Mesodermal cell (in vitro differentiated cells): ENCODE measurements around the gene ATPAF2.

Source experiments
- H3K27ac ChIP-seq: 2 replicates; pipeline ENCODE4 v1.7.0; 2013; ENCODE audit warnings: mild to moderate bottlenecking, low read depth, low read length, moderate library complexity; ENCODE audit not compliant: severe bottlenecking
- H3K36me3 ChIP-seq: 2 replicates; pipeline ENCODE4 v1.7.1; 2013; ENCODE audit warnings: mild to moderate bottlenecking, low read length, moderate library complexity; ENCODE audit not compliant: control insufficient read depth, insufficient read depth
- H3K4me1 ChIP-seq: one replicate; pipeline ENCODE4 v1.7.1; 2013; ENCODE audit warnings: mild to moderate bottlenecking, low read length; ENCODE audit not compliant: insufficient read depth, control insufficient read depth, poor library complexity, severe bottlenecking
- H3K4me3 ChIP-seq: 2 replicates; pipeline ENCODE4 v1.7.0; 2013; ENCODE audit warnings: low read length, control low read depth, mild to moderate bottlenecking; ENCODE audit not compliant: insufficient read depth, poor library complexity, severe bottlenecking; ENCODE audit errors: extremely low read depth
- H3K9me3 ChIP-seq: 2 replicates; pipeline ENCODE4 v1.7.1; 2013; ENCODE audit warnings: mild to moderate bottlenecking, low read length, moderate library complexity; ENCODE audit not compliant: control insufficient read depth
- WGBS, 2 experiments: methylation state at CpG; one replicate each; pipeline ENCODE4 v1.1.5; 2013; ENCODE audit warnings: missing lambda C conversion rate in 2 of 2; ENCODE audit not compliant: insufficient coverage in 2 of 2; 5-methylcytosine and 5-hydroxymethylcytosine counted together

Gene ATPAF2

GRCh38 chr17:17987187-17987896 lies 51.6 kb downstream of the ATPAF2 start:
- WGBS, 2 experiments: 74 to 89% methylated on average over 4 to 5 of the region's 7 CpGs
- peaks cover 15% of the 10 kb centered on the region for H3K4me1 ChIP-seq
- H3K27ac ChIP-seq: no peak overlapping the region
- no peak overlapping the region for H3K4me3 ChIP-seq
- no peaks in the 10 kb centered on the region for H3K9me3 ChIP-seq
- no peaks in the 10 kb centered on the region for H3K36me3 ChIP-seq

GRCh38 chr17:17985555-17985954 lies 53.4 kb downstream of the ATPAF2 start:
- H3K36me3 ChIP-seq: no peaks in the 10 kb centered on the region
- H3K27ac ChIP-seq: no peak overlapping the region
- 93 to 100% methylated on average over 2 of the region's 3 CpGs for WGBS, 2 experiments
- H3K9me3 ChIP-seq: no peaks in the 10 kb centered on the region
- no peak overlapping the region for H3K4me3 ChIP-seq
- peaks cover 9% of the 10 kb centered on the region for H3K4me1 ChIP-seq

GRCh38 chr17:17985153-17985552 lies 53.8 kb downstream of the ATPAF2 start:
- 72 to 86% methylated on average over 1 to 2 of the region's 2 CpGs for WGBS, 2 experiments
- Histone ChIP-seq H3K36me3 (no peaks in the 10 kb centered on the region), H3K4me3 (no peak overlapping the region)

GRCh38 chr17:17983776-17984175 lies 55.2 kb downstream of the ATPAF2 start:
- Histone ChIP-seq H3K4me3 (no peak overlapping the region), H3K9me3 (no peaks in the 10 kb centered on the region), H3K4me1 (no peaks in the 10 kb centered on the region), H3K36me3 (no peaks in the 10 kb centered on the region), H3K27ac (no peak overlapping the region)
- 91 to 95% methylated on average over 6 of the region's 6 CpGs for whole genome bisulfite sequencing, 2 experiments

More at GRCh38 chr17:17985153-17985552, 53.8 kb downstream of the ATPAF2 start:
- no peak overlapping the region for H3K27ac ChIP-seq
- no peaks in the 10 kb centered on the region for H3K9me3 ChIP-seq
- peaks cover 5% of the 10 kb centered on the region for H3K4me1 ChIP-seq

- WGBS, 2 experiments: 88 to 89% methylated on average over 3 to 6 of the region's 6 CpGs
- Histone ChIP-seq H3K36me3 (no peaks in the 10 kb centered on the region), H3K9me3 (no peaks in the 10 kb centered on the region), H3K4me1 (no peaks in the 10 kb centered on the region), H3K4me3 (no peak overlapping the region), H3K27ac (no peak overlapping the region)
Observed at GRCh38 chr17:17983376-17983775, 55.6 kb downstream of the ATPAF2 start.

- no peaks in the 10 kb centered on the region for H3K36me3 ChIP-seq
- H3K4me3 ChIP-seq: no peak overlapping the region
- H3K27ac ChIP-seq: no peak overlapping the region
- H3K4me1 ChIP-seq: no peaks in the 10 kb centered on the region
- H3K9me3 ChIP-seq: no peaks in the 10 kb centered on the region
- WGBS, 2 experiments: 93 to 98% methylated on average over 4 of the region's 9 CpGs
Observed at GRCh38 chr17:17982801-17983200, 56.2 kb downstream of the ATPAF2 start.

GRCh38 chr17:17981330-17981729 lies 57.6 kb downstream of the ATPAF2 start:
- no peak overlapping the region for H3K27ac ChIP-seq
- 86 to 92% methylated on average over 7 to 8 of the region's 9 CpGs for WGBS, 2 experiments
- H3K4me3 ChIP-seq: no peak overlapping the region
- no peaks in the 10 kb centered on the region for H3K9me3 ChIP-seq
- H3K4me1 ChIP-seq: no peaks in the 10 kb centered on the region
- H3K36me3 ChIP-seq: no peaks in the 10 kb centered on the region

- H3K27ac ChIP-seq: no peak overlapping the region
- 87 to 92% methylated on average over 2 of the region's 3 CpGs for WGBS, 2 experiments
- H3K9me3 ChIP-seq: no peaks in the 10 kb centered on the region
- H3K4me3 ChIP-seq: no peak overlapping the region
- H3K36me3 ChIP-seq: no peaks in the 10 kb centered on the region
- no peaks in the 10 kb centered on the region for H3K4me1 ChIP-seq
Observed at GRCh38 chr17:17979778-17980177, 59.2 kb downstream of the ATPAF2 start.

GRCh38 chr17:17978481-17979424 lies 60.2 kb downstream of the ATPAF2 start:
- Histone ChIP-seq H3K4me3 (no peak overlapping the region), H3K27ac (no peak overlapping the region)
- WGBS, 2 experiments: 87 to 88% methylated on average over 9 to 14 of the region's 14 CpGs

GRCh38 chr17:17976931-17977570 lies 61.9 kb downstream of the ATPAF2 start:
- 87 to 90% methylated on average over 6 to 8 of the region's 10 CpGs for WGBS, 2 experiments
- H3K4me3 ChIP-seq: no peak overlapping the region
- H3K9me3 ChIP-seq: no peaks in the 10 kb centered on the region
- no peak overlapping the region for H3K27ac ChIP-seq
- H3K36me3 ChIP-seq: no peaks in the 10 kb centered on the region
- peaks cover 5% of the 10 kb centered on the region for H3K4me1 ChIP-seq

More at GRCh38 chr17:17978481-17979424, 60.2 kb downstream of the ATPAF2 start:
- no peaks in the 10 kb centered on the region for H3K9me3 ChIP-seq
- no peaks in the 10 kb centered on the region for H3K4me1 ChIP-seq
- H3K36me3 ChIP-seq: no peaks in the 10 kb centered on the region
